Stimulated activated CD8-positive, alpha-beta memory T cell treated with anti-CD3 and anti-CD28 coated beads, Interleukin-12 subunit alpha, Interleukin-12 subunit beta, amount 100 ng/mL, for 24 hours (primary cell): Measurements from ENCODE around the gene CLEC11A.

Experiments
- DNase-seq: peaks from one replicate; pipeline ENCODE4 v3.0.0-alpha.2; 2020; ENCODE audit errors: extremely low read depth

Gene CLEC11A

GRCh38 chr19:50703915-50704796, 19.0 kb upstream of the CLEC11A start:
- DNase-seq: no peak

- no peak for DNase-seq
These were observed 17.6 kb upstream of the CLEC11A start for GRCh38 chr19:50705422-50706019.

GRCh38 chr19:50706387-50706786, 16.8 kb upstream of the CLEC11A start:
- no peak for DNase-seq

GRCh38 chr19:50708179-50708879, 14.8 kb upstream of the CLEC11A start:
- DNase-seq: no peak

GRCh38 chr19:50710094-50710493, 13.1 kb upstream of the CLEC11A start:
- DNase-seq: no peak

GRCh38 chr19:50710612-50711011, 12.6 kb upstream of the CLEC11A start:
- no peak for DNase-seq

GRCh38 chr19:50711196-50711595, 12.0 kb upstream of the CLEC11A start:
- DNase-seq: no peak

GRCh38 chr19:50711805-50712204, 11.4 kb upstream of the CLEC11A start:
- no peak for DNase-seq

- no peak for DNase-seq
These were observed 10.3 kb upstream of the CLEC11A start for GRCh38 chr19:50712833-50713232.

GRCh38 chr19:50713556-50714236, 9.5 kb upstream of the CLEC11A start:
- no peak for DNase-seq

GRCh38 chr19:50716178-50717025, 6.8 kb upstream of the CLEC11A start:
- DNase-seq: no peak

- DNase-seq: no peak
These were observed 6.0 kb upstream of the CLEC11A start for GRCh38 chr19:50717026-50717723.

- no peak for DNase-seq
These were observed 5.3 kb upstream of the CLEC11A start for GRCh38 chr19:50717891-50718254.

GRCh38 chr19:50718255-50719118, 4.7 kb upstream of the CLEC11A start:
- no peak for DNase-seq

GRCh38 chr19:50719119-50719435, 4.1 kb upstream of the CLEC11A start:
- no peak for DNase-seq

GRCh38 chr19:50719566-50719965, 3.6 kb upstream of the CLEC11A start, which contains the start of gene SHANK1:
SHANK1 (minus strand) TSS chr19:50719802; CDS start chr19:50716919, 2,883 bp downstream.
- DNase-seq: no peak

- no peak for DNase-seq
These were observed 2.8 kb upstream of the CLEC11A start for GRCh38 chr19:50720181-50720920.

- DNase-seq: no peak
These were observed 2.2 kb upstream of the CLEC11A start for GRCh38 chr19:50720921-50721381.
